SK-N-SH (cell line): ENCODE results near the gene FCHSD2.

ENCODE experiments used
- JUND ChIP-seq: IDR thresholded peaks from 2 replicates; pipeline ENCODE4 v1.4.0; 2012
- NFIC ChIP-seq: IDR thresholded peaks from 2 replicates; pipeline ENCODE4 v1.4.0; 2012; ENCODE audit warnings: borderline replicate concordance
- RXRA ChIP-seq: IDR thresholded peaks from 2 replicates; pipeline ENCODE4 v1.4.0; 2012; ENCODE audit warnings: low read depth, mild to moderate bottlenecking, borderline replicate concordance
- USF2 ChIP-seq: fragments of 150-350 bp; IDR thresholded peaks from 2 replicates; pipeline ENCODE4 v1.6.1; 2017; ENCODE audit warnings: antibody characterized with exemption, low read length, low read depth, borderline replicate concordance
- TF ChIP-seq, protein P1 (sequence below): fragments of 200-600 bp; sonication (generic); IDR thresholded peaks from 2 replicates; pipeline ENCODE4 v1.6.1; 2017; ENCODE audit warnings: antibody characterized with exemption, mild to moderate bottlenecking, moderate library complexity

- TF ChIP-seq, protein P1, sequence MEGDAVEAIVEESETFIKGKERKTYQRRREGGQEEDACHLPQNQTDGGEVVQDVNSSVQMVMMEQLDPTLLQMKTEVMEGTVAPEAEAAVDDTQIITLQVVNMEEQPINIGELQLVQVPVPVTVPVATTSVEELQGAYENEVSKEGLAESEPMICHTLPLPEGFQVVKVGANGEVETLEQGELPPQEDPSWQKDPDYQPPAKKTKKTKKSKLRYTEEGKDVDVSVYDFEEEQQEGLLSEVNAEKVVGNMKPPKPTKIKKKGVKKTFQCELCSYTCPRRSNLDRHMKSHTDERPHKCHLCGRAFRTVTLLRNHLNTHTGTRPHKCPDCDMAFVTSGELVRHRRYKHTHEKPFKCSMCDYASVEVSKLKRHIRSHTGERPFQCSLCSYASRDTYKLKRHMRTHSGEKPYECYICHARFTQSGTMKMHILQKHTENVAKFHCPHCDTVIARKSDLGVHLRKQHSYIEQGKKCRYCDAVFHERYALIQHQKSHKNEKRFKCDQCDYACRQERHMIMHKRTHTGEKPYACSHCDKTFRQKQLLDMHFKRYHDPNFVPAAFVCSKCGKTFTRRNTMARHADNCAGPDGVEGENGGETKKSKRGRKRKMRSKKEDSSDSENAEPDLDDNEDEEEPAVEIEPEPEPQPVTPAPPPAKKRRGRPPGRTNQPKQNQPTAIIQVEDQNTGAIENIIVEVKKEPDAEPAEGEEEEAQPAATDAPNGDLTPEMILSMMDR = no peak
- TF ChIP-seq NFIC = no peak
- TF ChIP-seq JUND = no peak
- no peak for TF ChIP-seq RXRA
- TF ChIP-seq USF2 = no peak
Observed at GRCh38 chr11:73187854-73188253, 45.7 kb upstream of the FCHSD2 start.
